H9 (cell line): ENCODE results near the gene LCE6A. TPM values are rescaled to one million over a fixed set of nuclear protein-coding genes. Genes with fewer than 3 reads are reported as not detected.

Source experiments
- DNase-seq: peaks from one replicate; pipeline ENCODE4 v3.0.0-alpha.2; 2017
- H2AFZ ChIP-seq: one replicate; pipeline ENCODE4 v1.6.1; 2013; ENCODE audit warnings: mild to moderate bottlenecking, low read length, control low read depth, moderate library complexity
- H2AK5ac ChIP-seq: 2 replicates; pipeline ENCODE4 v1.6.1; 2013; ENCODE audit warnings: low read length, control low read depth, mixed read lengths; ENCODE audit not compliant: insufficient read length
- H2BK120ac ChIP-seq: one replicate; pipeline ENCODE4 v1.6.1; 2013; ENCODE audit warnings: low read depth, mild to moderate bottlenecking, low read length, control low read depth, inconsistent platforms; ENCODE audit not compliant: poor library complexity, severe bottlenecking
- H2BK12ac ChIP-seq: 2 replicates; pipeline ENCODE4 v1.6.1; 2013; ENCODE audit warnings: low read length, control low read depth, mixed read lengths, low read depth; ENCODE audit not compliant: insufficient read length
- H2BK15ac ChIP-seq: 2 replicates; pipeline ENCODE4 v1.6.1; 2013; ENCODE audit warnings: low read depth, low read length, control low read depth
- H2BK20ac ChIP-seq: one replicate; pipeline ENCODE4 v1.6.1; 2013; ENCODE audit warnings: low read depth, mild to moderate bottlenecking, low read length, control low read depth, inconsistent platforms; ENCODE audit not compliant: poor library complexity, severe bottlenecking
- H2BK5ac ChIP-seq: 2 replicates; pipeline ENCODE4 v1.6.1; 2013; ENCODE audit warnings: low read length, control low read depth, mixed read lengths; ENCODE audit not compliant: insufficient read length
- H3K14ac ChIP-seq: 2 replicates; pipeline ENCODE4 v1.6.1; 2013; ENCODE audit warnings: low read length, control low read depth; ENCODE audit not compliant: insufficient read depth
- H3K18ac ChIP-seq: 2 replicates; pipeline ENCODE4 v1.6.1; 2013; ENCODE audit warnings: low read depth, mild to moderate bottlenecking, mixed read lengths, low read length, control low read depth; ENCODE audit not compliant: insufficient read length
- H3K23ac ChIP-seq: 2 replicates; pipeline ENCODE4 v1.6.1; 2013; ENCODE audit warnings: low read length, control low read depth, mixed read lengths, low read depth; ENCODE audit not compliant: insufficient read length
- H3K23me2 ChIP-seq: 2 replicates; pipeline ENCODE4 v1.6.1; 2013; ENCODE audit warnings: low read depth, mild to moderate bottlenecking, mixed read lengths, low read length, control low read depth; ENCODE audit not compliant: insufficient read length, poor library complexity, severe bottlenecking
- H3K27ac ChIP-seq: 2 replicates; pipeline ENCODE4 v1.5.1; 2013; ENCODE audit warnings: low read length, control low read depth, mixed read lengths, low read depth; ENCODE audit not compliant: insufficient read length
- H3K27me3 ChIP-seq: 2 replicates; pipeline ENCODE4 v1.6.1; 2013; ENCODE audit warnings: low read length, control low read depth, inconsistent platforms; ENCODE audit not compliant: insufficient read depth
- H3K4ac ChIP-seq: 2 replicates; pipeline ENCODE4 v1.6.1; 2013; ENCODE audit warnings: low read depth, mild to moderate bottlenecking, control low read depth, inconsistent platforms, low read length, moderate library complexity
- H3K4me1 ChIP-seq: 2 replicates; pipeline ENCODE4 v1.6.1; 2013; ENCODE audit warnings: low read length, control low read depth, inconsistent platforms; ENCODE audit not compliant: insufficient read depth
- H3K4me2 ChIP-seq: 2 replicates; pipeline ENCODE4 v1.6.1; 2013; ENCODE audit warnings: low read length, control low read depth, mixed read lengths; ENCODE audit not compliant: insufficient read length, insufficient read depth
- H3K56ac ChIP-seq: 2 replicates; pipeline ENCODE4 v1.6.1; 2013; ENCODE audit warnings: low read depth, mild to moderate bottlenecking, mixed read lengths, low read length, control low read depth; ENCODE audit not compliant: insufficient read length
- H3K79me1 ChIP-seq: 2 replicates; pipeline ENCODE4 v1.6.1; 2013; ENCODE audit warnings: low read depth, mild to moderate bottlenecking, moderate library complexity, low read length, control low read depth, inconsistent platforms; ENCODE audit not compliant: insufficient read depth, poor library complexity, severe bottlenecking
- H3K79me2 ChIP-seq: 2 replicates; pipeline ENCODE4 v1.6.1; 2013; ENCODE audit warnings: low read length, control low read depth, inconsistent platforms; ENCODE audit not compliant: insufficient read depth
- H3K9ac ChIP-seq: 2 replicates; pipeline ENCODE4 v1.6.1; 2013; ENCODE audit warnings: low read length, control low read depth, mixed read lengths; ENCODE audit not compliant: insufficient read length; ENCODE audit errors: extremely low read depth
- H3K9me3 ChIP-seq: one replicate; pipeline ENCODE4 v1.6.1; 2013; ENCODE audit warnings: low read depth, low read length, inconsistent platforms; ENCODE audit not compliant: control insufficient read depth
- H3T11ph ChIP-seq: one replicate; pipeline ENCODE4 v1.6.1; 2013; ENCODE audit warnings: mild to moderate bottlenecking, low read length, control low read depth, inconsistent platforms
- H4K20me1 ChIP-seq: one replicate; pipeline ENCODE4 v1.6.1; 2013; ENCODE audit not compliant: control insufficient read depth, insufficient read length, insufficient read depth
- H4K5ac ChIP-seq: 2 replicates; pipeline ENCODE4 v1.6.1; 2013; ENCODE audit warnings: low read depth, mild to moderate bottlenecking, mixed read lengths, low read length, control low read depth; ENCODE audit not compliant: insufficient read length
- H4K8ac ChIP-seq: replicated peaks from 2 replicates; pipeline ENCODE4 v1.6.1; 2013; ENCODE audit warnings: low read length, control low read depth, mixed read lengths, low read depth; ENCODE audit not compliant: insufficient read length
- H4K91ac ChIP-seq: 2 replicates; pipeline ENCODE4 v1.6.1; 2013; ENCODE audit warnings: low read depth, mild to moderate bottlenecking, moderate library complexity, mixed read lengths, low read length, control low read depth; ENCODE audit not compliant: insufficient read length
- H3K27ac Mint-ChIP-seq, 3 experiments: 2 replicates in 2 of 3; 3 replicates in 1 of 3; pipeline ENCODE4 v1.8.0; 2020 to 2021; ENCODE audit warnings: mixed read lengths in 3 of 3, mild to moderate bottlenecking in 1 of 3, moderate library complexity in 1 of 3
- H3K27me3 Mint-ChIP-seq: 2 replicates; pipeline ENCODE4 v1.8.0; 2021; ENCODE audit warnings: low read depth, mild to moderate bottlenecking, moderate library complexity, mixed read lengths
- H3K36me3 Mint-ChIP-seq, 3 experiments: 2 replicates in 2 of 3; 3 replicates in 1 of 3; pipeline ENCODE4 v1.8.0; 2020 to 2021; ENCODE audit warnings: low read depth in 3 of 3, mixed read lengths in 3 of 3; ENCODE audit not compliant: insufficient read depth in 1 of 3
- H3K4me1 Mint-ChIP-seq, 2 experiments: 2 replicates each; pipeline ENCODE4 v1.8.0; 2020; ENCODE audit warnings: mixed read lengths in 2 of 2
- H3K4me3 Mint-ChIP-seq, 2 experiments: 2 replicates in 1 of 2; 3 replicates in 1 of 2; pipeline ENCODE4 v1.8.0; 2020 to 2021; ENCODE audit warnings: mild to moderate bottlenecking in 2 of 2, mixed read lengths in 2 of 2, moderate library complexity in 1 of 2
- H3K9me3 Mint-ChIP-seq, 2 experiments: 2 replicates in 1 of 2; 3 replicates in 1 of 2; pipeline ENCODE4 v1.8.0; 2020; ENCODE audit warnings: mild to moderate bottlenecking in 2 of 2, mixed read lengths in 2 of 2, moderate library complexity in 1 of 2
- total RNA-seq: library from RNA; stranded (reverse); gene quantifications from 2 replicates; pipeline ENCODE4 v1.2.1, GENCODE V29; 2021
- TF ChIP-seq, protein P1 (sequence below): fragments of 200-600 bp; sonication (generic); conservative IDR thresholded peaks from 3 replicates; pipeline ENCODE4 v1.8.0; 2021; ENCODE audit warnings: antibody characterized with exemption, mild to moderate bottlenecking

LCE6A gene
- total RNA-seq, 1 experiment from 2014 or later = not detected

DNA sequence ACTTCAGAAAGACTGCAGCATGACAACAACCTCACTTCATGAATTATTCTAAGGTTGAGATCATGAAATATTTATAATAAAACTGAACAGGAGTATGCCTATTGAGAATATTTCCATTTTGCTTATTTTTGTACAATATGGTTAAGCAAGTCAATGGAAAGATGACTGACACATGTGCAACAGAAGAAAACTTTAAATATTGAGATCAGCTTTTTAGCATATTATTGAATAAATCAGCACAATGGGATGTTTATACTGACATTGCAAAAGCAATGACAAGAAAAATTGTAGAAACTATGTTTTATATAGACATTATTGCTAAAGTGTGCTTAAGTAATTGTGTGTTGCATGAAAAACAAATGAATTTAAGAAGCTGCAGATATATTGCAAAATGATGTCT lies 21.8 kb downstream of the LCE6A start:
- no peak for DNase-seq
- H3K9me3 ChIP-seq = peaks cover 56% of the 10 kb centered on the region
- no peaks in the 10 kb centered on the region for H3K27me3 ChIP-seq
- no peak overlapping the region for H3K18ac ChIP-seq
- H3K4me2 ChIP-seq = no peak overlapping the region
- H3K9me3 Mint-ChIP-seq = peaks cover 38 to 39% of the 10 kb centered on the region in 2 experiments
- no peaks in the 10 kb centered on the region for H4K20me1 ChIP-seq
- no peak overlapping the region for H4K5ac ChIP-seq
- H2AK5ac ChIP-seq = no peak overlapping the region
- H3K14ac ChIP-seq = no peak overlapping the region
- H3K4me1 ChIP-seq = no peaks in the 10 kb centered on the region
- H3K36me3 Mint-ChIP-seq = peaks cover 0 to 12% (median 6%) of the 10 kb centered on the region in 3 experiments; a peak in 4 of 7 replicates
- no peak overlapping the region for H3K4ac ChIP-seq
- H3K23ac ChIP-seq = no peak overlapping the region
- H2BK12ac ChIP-seq = no peak overlapping the region
- no peak overlapping the region for H3T11ph ChIP-seq
- H3K4me3 Mint-ChIP-seq = no peak overlapping the region
- no peaks in the 10 kb centered on the region for H3K79me1 ChIP-seq
- no peaks in the 10 kb centered on the region for H3K4me1 Mint-ChIP-seq
- no peak overlapping the region for H2BK120ac ChIP-seq
- no peak overlapping the region for H3K27ac ChIP-seq
- H3K79me2 ChIP-seq = no peaks in the 10 kb centered on the region
- H2BK5ac ChIP-seq = no peak overlapping the region
- no peak overlapping the region for H4K91ac ChIP-seq
- no peak overlapping the region for H3K56ac ChIP-seq
- no peak overlapping the region for H3K27ac Mint-ChIP-seq
- H3K23me2 ChIP-seq = no peaks in the 10 kb centered on the region
- TF ChIP-seq, protein P1, sequence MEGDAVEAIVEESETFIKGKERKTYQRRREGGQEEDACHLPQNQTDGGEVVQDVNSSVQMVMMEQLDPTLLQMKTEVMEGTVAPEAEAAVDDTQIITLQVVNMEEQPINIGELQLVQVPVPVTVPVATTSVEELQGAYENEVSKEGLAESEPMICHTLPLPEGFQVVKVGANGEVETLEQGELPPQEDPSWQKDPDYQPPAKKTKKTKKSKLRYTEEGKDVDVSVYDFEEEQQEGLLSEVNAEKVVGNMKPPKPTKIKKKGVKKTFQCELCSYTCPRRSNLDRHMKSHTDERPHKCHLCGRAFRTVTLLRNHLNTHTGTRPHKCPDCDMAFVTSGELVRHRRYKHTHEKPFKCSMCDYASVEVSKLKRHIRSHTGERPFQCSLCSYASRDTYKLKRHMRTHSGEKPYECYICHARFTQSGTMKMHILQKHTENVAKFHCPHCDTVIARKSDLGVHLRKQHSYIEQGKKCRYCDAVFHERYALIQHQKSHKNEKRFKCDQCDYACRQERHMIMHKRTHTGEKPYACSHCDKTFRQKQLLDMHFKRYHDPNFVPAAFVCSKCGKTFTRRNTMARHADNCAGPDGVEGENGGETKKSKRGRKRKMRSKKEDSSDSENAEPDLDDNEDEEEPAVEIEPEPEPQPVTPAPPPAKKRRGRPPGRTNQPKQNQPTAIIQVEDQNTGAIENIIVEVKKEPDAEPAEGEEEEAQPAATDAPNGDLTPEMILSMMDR = no peak
- no peak overlapping the region for H2AFZ ChIP-seq
- no peaks in the 10 kb centered on the region for H3K27me3 Mint-ChIP-seq
- H2BK15ac ChIP-seq = no peak overlapping the region
- no peak overlapping the region for H3K9ac ChIP-seq
- no peak overlapping the region for H4K8ac ChIP-seq
- no peak overlapping the region for H2BK20ac ChIP-seq
